WTC11 (cell line): ENCODE results near the gene CHKB. TPM values are rescaled to one million over a fixed set of nuclear protein-coding genes. Genes with fewer than 3 reads are reported as not detected.

Experiments
- ATAC-seq: fragments of 200-7000 bp; cut with Tn5 transposase; 2 replicates; pipeline ENCODE4 v1.10.0; 2021; ENCODE audit warnings: mild to moderate bottlenecking, moderate library complexity
- CTCF ChIA-PET: fragments of 300-600 bp; sonication (Branson Sonifier 250); formaldehyde crosslinking; loops from one replicate; lab custom pipeline; 2021; ENCODE audit warnings: antibody characterized with exemption; lab: Charles Lee
- POLR2A ChIA-PET: fragments of 350-600 bp; sonication (Branson Sonifier 250); formaldehyde crosslinking; loops from one replicate; lab custom pipeline; 2021; ENCODE audit warnings: antibody characterized with exemption; lab: Charles Lee
- DNase-seq: peaks from one replicate; pipeline ENCODE4 v3.0.0; 2021; ENCODE audit warnings: low spot score
- H3K27ac Mint-ChIP-seq: 2 replicates; pipeline ENCODE4 v1.8.0; 2021; ENCODE audit warnings: mixed read lengths
- H3K27me3 Mint-ChIP-seq: 2 replicates; pipeline ENCODE4 v1.8.0; 2021; ENCODE audit warnings: low read depth, mild to moderate bottlenecking, moderate library complexity, mixed read lengths
- H3K36me3 Mint-ChIP-seq: 2 replicates; pipeline ENCODE4 v1.8.0; 2021; ENCODE audit warnings: mixed read lengths
- H3K4me1 Mint-ChIP-seq: 2 replicates; pipeline ENCODE4 v1.8.0; 2022; ENCODE audit warnings: mixed read lengths
- H3K4me3 Mint-ChIP-seq: 2 replicates; pipeline ENCODE4 v1.8.0; 2021; ENCODE audit warnings: mild to moderate bottlenecking, moderate library complexity, mixed read lengths
- H3K9me3 Mint-ChIP-seq: 2 replicates; pipeline ENCODE4 v1.8.0; 2021; ENCODE audit warnings: mixed read lengths
- ATF6 ChIP-seq: sonication (generic); formaldehyde crosslinking; IDR thresholded peaks from 2 replicates; pipeline ENCODE4 v1.8.1; 2023; ENCODE audit warnings: mild to moderate bottlenecking, missing genetic modification reagents
- CTCF ChIP-seq: fragments of 200-600 bp; IDR thresholded peaks from 2 replicates; pipeline ENCODE4 v1.8.0; 2022; ENCODE audit warnings: antibody characterized with exemption
- E2F5 ChIP-seq: sonication (generic); formaldehyde crosslinking; IDR thresholded peaks from 2 replicates; pipeline ENCODE4 v1.8.1; 2022; ENCODE audit warnings: mild to moderate bottlenecking, moderate library complexity, missing genetic modification reagents
- FOXJ3 ChIP-seq: sonication (generic); formaldehyde crosslinking; IDR thresholded peaks from 2 replicates; pipeline ENCODE4 v1.9.0; 2021; ENCODE audit warnings: missing genetic modification reagents, mild to moderate bottlenecking, borderline replicate concordance
- MXD4 ChIP-seq: fragments of 250-450 bp; sonication (Bioruptor Pico); IDR thresholded peaks from 2 replicates; pipeline ENCODE4 v1.8.0; 2021; ENCODE audit warnings: mild to moderate bottlenecking, moderate library complexity, borderline replicate concordance
- RELA ChIP-seq: sonication (generic); formaldehyde crosslinking; IDR thresholded peaks from 2 replicates; pipeline ENCODE4 v1.8.1; 2022; ENCODE audit warnings: missing genetic modification reagents, mild to moderate bottlenecking, borderline replicate concordance
- SMAD4 ChIP-seq: sonication (generic); formaldehyde crosslinking; IDR thresholded peaks from 2 replicates; pipeline ENCODE4 v1.8.0; 2022; ENCODE audit warnings: mild to moderate bottlenecking, missing genetic modification reagents
- SP1 ChIP-seq: sonication (generic); formaldehyde crosslinking; conservative IDR thresholded peaks from 2 replicates; pipeline ENCODE4 v1.8.1; 2022; ENCODE audit warnings: missing genetic modification reagents
- TEAD4 ChIP-seq: sonication (generic); formaldehyde crosslinking; IDR thresholded peaks from 2 replicates; pipeline ENCODE4 v1.8.0; 2022; ENCODE audit warnings: mild to moderate bottlenecking, missing genetic modification reagents
- ZNF232 ChIP-seq: sonication (generic); formaldehyde crosslinking; IDR thresholded peaks from 2 replicates; pipeline ENCODE4 v1.8.0; 2022; ENCODE audit warnings: mild to moderate bottlenecking, missing genetic modification reagents
- ZNF281 ChIP-seq: sonication (generic); formaldehyde crosslinking; IDR thresholded peaks from 2 replicates; pipeline ENCODE4 v1.8.0; 2023; ENCODE audit warnings: mild to moderate bottlenecking, missing genetic modification reagents
- ZNF317 ChIP-seq: sonication (generic); formaldehyde crosslinking; IDR thresholded peaks from 2 replicates; pipeline ENCODE4 v1.8.1; 2023; ENCODE audit warnings: low read depth, mild to moderate bottlenecking, moderate library complexity, missing genetic modification reagents, borderline replicate concordance
- ZNF396 ChIP-seq: fragments of 250-450 bp; sonication (Bioruptor Pico); IDR thresholded peaks from 2 replicates; pipeline ENCODE4 v1.8.0; 2021; ENCODE audit warnings: mild to moderate bottlenecking, moderate library complexity, borderline replicate concordance
- ZNF423 ChIP-seq: fragments of 250-450 bp; sonication (Bioruptor Pico); IDR thresholded peaks from 2 replicates; pipeline ENCODE4 v2.1.2; 2022; ENCODE audit warnings: mild to moderate bottlenecking, moderate library complexity
- total RNA-seq: library from RNA; stranded (reverse); gene quantifications from 3 replicates; pipeline ENCODE4 v1.2.3, GENCODE V29; 2021
- TF ChIP-seq, protein P1 (sequence below): sonication (generic); formaldehyde crosslinking; IDR thresholded peaks from 2 replicates; pipeline ENCODE4 v1.8.0; 2022; ENCODE audit warnings: mild to moderate bottlenecking, missing genetic modification reagents
- TF ChIP-seq, protein P2 (sequence below): sonication (generic); formaldehyde crosslinking; IDR thresholded peaks from 2 replicates; pipeline ENCODE4 v1.8.0; 2022; ENCODE audit warnings: mild to moderate bottlenecking, missing genetic modification reagents

The CHKB gene
- total RNA-seq, 1 experiment from 2014 or later = 75.4 TPM

- TF ChIP-seq MXD4 (CRISPR knock-in tag) (no peak), ZNF423 (CRISPR knock-in tag) (no peak), ZNF396 (no peak), RELA (no peak), E2F5 (CRISPR knock-in tag) (no peak), ATF6 (CRISPR knock-in tag) (no peak), CTCF (no peak), ZNF317 (CRISPR knock-in tag) (no peak), TEAD4 (CRISPR knock-in tag) (no peak), ZNF281 (CRISPR knock-in tag) (no peak), SP1 (CRISPR knock-in tag) (no peak), SMAD4 (CRISPR knock-in tag) (no peak)
- TF ChIP-seq, protein P1, sequence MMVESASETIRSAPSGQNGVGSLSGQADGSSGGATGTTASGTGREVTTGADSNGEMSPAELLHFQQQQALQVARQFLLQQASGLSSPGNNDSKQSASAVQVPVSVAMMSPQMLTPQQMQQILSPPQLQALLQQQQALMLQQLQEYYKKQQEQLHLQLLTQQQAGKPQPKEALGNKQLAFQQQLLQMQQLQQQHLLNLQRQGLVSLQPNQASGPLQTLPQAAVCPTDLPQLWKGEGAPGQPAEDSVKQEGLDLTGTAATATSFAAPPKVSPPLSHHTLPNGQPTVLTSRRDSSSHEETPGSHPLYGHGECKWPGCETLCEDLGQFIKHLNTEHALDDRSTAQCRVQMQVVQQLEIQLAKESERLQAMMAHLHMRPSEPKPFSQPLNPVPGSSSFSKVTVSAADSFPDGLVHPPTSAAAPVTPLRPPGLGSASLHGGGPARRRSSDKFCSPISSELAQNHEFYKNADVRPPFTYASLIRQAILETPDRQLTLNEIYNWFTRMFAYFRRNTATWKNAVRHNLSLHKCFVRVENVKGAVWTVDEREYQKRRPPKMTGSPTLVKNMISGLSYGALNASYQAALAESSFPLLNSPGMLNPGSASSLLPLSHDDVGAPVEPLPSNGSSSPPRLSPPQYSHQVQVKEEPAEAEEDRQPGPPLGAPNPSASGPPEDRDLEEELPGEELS (CRISPR knock-in tag) = no peak
- TF ChIP-seq, protein P2, sequence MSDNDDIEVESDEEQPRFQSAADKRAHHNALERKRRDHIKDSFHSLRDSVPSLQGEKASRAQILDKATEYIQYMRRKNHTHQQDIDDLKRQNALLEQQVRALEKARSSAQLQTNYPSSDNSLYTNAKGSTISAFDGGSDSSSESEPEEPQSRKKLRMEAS (CRISPR knock-in tag) = no peak
- TF ChIP-seq, all 79 proteins: peak for 0
Measured at GRCh38 chr22:50624347-50625130, 41.9 kb upstream of the CHKB start (continued).

DNA sequence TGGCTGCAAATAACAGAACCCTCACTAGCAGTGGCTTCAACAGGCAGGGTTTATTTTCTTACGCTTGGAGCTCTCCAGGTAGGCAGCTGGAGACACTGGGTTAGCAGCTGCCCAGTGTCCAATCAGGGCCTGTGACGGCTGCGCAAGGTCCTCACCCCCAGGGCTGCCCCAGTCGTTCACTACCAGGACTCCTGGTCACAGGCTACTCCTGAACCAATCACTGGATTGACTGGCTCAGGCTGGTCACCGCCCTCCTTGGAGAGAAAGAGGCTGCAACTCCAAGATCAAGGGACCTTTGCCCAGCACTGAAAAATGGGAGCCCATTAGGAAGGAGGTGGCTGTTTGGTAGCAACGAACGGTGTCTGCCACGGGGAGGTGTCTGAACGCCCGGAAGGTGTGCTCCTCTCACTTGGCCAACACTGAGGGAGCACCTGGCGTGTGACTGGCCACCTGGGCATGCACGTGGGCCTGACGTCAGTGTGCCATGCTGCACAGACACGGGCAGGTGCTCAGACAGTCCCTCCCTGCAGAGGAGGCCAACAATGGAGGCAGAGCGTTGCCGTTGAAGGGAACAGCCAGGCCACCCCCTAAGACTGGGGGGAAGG is 40.2 kb upstream of the CHKB start:
- ChIA-PET POLR2A (no interaction called here), CTCF (interaction anchor here (2.8 kb wide), 1 partner anchor 73 kb away, joined by 33 read pairs; no protein-coding TSS in a partner anchor)
- H3K4me1 Mint-ChIP-seq = peaks cover 24% of the 10 kb centered on the region
- ATAC-seq (no peak), DNase-seq (no peak)
- peaks cover 16% of the 10 kb centered on the region; the same call in 1 of the 2 replicates for H3K27me3 Mint-ChIP-seq
- TF ChIP-seq ZNF232 = no peak
- TF ChIP-seq FOXJ3 (CRISPR knock-in tag) = no peak
- no peak for TF ChIP-seq E2F5 (CRISPR knock-in tag)
- no peaks in the 10 kb centered on the region for H3K36me3 Mint-ChIP-seq
- H3K27ac Mint-ChIP-seq = no peak overlapping the region
- H3K4me3 Mint-ChIP-seq = no peak overlapping the region
- H3K9me3 Mint-ChIP-seq = no peaks in the 10 kb centered on the region
